Activated T-cell treated with anti-CD3 and anti-CD28 coated beads for 1 hour (primary cell): ENCODE results near the gene CAMK2N2.

Experiments used
- DNase-seq: peaks from one replicate; pipeline ENCODE4 v3.0.0-alpha.2; 2020; ENCODE audit warnings: low read depth

The CAMK2N2 gene

DNA sequence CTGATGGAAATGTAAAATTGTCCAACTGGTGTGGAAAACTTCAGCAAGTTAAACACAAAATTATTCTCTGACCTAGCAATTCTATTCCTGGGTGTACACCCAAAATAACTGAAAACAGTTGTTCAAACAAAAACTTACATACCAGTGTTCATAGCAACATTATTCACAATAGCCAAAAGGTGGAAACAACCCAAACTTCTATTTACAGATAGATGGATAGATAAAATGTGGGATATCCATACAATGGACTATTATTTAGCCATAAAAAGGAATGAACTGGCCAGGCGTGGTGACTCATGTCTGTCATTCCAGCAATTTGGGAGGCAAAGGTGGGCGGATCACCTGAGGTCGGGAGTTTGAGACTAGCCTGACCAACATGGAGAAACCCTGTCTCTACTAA, 38.8 kb downstream of the CAMK2N2 start:
- DNase-seq, result no peak

DNA sequence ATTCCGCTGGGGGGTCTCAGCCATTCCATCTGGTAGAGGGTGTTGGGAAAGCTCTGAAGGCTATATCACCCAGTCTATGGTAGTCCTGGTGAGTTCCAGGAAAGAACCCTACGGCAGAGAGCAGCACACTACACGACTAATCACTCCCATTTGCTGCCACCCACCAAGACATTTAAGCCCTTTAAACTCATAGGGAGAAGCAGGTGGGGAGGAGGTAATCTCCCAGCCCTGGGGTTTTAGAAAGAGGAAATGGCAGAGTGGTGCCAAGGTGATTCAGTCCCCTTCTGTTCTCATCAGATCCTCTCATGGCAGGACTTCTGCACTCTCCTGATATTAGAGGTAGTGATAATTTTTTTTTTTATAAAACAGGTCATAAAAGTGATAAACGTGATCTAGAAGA, 42.5 kb downstream of the CAMK2N2 start:
- DNase-seq, result no peak

DNA sequence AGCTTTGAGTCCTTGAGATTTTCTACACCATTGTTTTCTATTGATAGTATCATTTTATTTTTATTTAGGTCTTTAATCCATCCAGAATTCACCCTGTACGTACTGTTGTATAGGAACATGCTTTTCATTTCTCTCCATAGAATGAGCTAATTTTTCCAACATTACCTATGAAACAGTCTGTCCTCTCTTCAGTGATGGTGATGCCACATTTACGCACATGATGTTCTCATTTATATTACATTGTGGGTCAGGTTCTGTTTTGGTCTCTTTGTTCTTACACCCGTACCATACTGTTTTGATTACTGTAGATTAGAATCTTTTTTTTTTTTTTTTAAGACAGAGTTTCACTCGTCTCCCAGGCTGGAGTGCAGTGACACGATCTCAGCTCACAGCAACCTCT, 49.6 kb downstream of the CAMK2N2 start:
- DNase-seq, result no peak

DNA sequence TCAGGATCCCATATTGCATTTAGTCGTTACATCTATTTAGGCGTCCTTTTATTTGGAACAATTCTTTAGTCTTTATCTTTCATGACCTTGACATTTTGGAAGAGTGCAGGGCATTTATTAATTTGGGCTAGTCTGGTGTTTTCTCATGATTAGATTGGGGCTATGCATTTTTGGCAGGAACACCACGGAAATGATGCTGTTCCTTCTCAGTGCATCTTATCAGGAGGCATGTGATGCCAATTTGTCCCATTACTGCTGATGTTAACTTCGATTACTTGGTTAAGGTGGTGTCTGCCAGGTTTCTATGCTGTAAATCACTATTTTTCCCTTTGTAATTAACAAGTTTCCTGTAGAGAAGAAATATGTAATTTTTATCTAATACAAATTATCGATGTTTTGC, 50.1 kb downstream of the CAMK2N2 start:
- DNase-seq, result no peak
